ENCODE data around the gene ACOX1. TPM values are rescaled to one million over a fixed set of nuclear protein-coding genes. Genes with fewer than 3 reads are reported as not detected.

ACOX1 gene
- total RNA-seq, 3 donors from 2014 or later, result 29.6 to 36.5 (median 32.7) TPM

DNA sequence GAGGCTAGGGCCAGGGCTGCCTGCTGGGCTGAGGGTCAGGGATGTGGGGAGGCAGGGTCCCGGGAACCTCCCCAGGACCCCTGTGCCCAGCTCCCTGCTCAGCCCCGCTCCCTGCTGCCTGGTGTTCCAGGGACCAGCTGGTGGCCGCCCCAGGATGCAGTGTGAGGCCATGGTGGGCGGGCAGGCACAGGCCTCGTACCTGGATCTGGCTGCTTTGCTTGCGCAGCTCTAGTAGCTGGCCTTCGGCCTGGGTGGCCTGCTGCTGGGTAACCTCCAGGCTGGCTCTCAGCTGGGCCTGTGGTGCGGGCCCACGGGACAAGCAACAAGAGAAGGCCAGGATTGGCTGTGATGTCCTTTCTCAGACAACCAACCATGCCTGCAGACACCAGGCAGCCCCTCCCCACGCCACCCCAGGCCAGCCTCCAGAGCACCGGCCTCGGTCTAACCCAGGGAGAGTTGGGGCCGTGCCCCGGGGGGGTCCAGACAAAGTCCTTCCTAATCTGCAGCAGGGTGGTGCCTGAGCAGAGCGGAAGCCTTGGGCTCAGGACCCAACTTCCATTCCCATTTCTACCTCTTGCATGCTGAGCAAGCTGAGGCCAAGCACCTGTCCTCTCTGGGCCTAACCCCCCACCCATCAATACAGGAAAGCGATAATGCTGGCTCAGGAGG, 86.3 kb downstream of the ACOX1 start:
- DNase-seq (no peak), ATAC-seq (no peak)
- Mint-ChIP-seq H3K4me1 (ENCODE audit: low read depth) (peaks cover 26% of the 10 kb centered on the region), H3K9me3 (no peaks in the 10 kb centered on the region), H3K27me3 (ENCODE audit: low read depth) (no peaks in the 10 kb centered on the region), H3K4me3 (no peak overlapping the region), H3K36me3 (ENCODE audit: insufficient read depth) (peaks cover 9% of the 10 kb centered on the region)

DNA sequence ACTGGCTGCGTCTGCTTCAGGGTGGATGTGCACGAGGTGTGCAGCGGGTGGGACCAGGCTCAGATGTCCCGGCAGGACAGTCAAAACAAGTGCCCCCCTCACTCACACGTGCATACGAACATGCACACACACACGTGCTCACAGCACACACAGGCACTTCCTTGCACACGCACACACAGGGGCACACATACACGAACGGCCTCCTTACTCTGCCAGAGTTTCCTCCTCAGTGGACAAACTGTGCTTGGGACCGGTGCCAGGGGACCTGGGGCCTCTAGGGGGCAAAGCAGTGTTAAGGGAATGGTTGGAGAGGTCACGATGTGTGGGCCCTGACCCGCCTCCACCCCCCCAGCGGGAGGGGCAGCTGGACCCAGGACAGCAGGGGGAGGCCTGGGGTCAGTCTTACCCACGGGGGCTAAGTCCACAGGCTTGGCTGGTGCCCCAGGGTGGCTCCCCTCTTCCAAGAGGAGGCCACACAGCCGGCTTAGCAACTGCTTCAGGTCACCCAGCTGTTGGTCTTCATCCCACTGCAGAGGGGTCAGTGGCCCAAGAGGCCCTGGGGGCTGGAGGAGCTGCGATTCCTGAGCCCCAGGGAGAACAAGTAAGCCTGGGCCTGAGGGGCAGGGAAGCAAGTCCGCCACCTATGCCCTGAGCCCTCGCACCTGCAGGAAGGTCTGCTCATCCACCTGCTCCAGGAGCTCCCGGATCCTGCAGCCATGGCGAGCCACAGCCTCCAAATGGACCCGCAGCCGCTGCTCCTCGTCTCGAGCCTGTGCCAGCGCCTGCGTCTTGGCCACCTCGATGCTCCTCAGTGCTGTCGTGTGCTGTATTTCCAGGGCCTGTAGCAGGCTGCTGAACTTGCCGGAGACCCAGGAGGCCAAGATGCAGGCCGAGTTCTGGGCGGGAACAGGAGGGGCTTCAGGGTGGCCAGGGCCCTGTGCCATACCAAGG, 87.1 kb downstream of the ACOX1 start:
- Mint-ChIP-seq H3K27me3 (ENCODE audit: low read depth) (no peaks in the 10 kb centered on the region), H3K4me3 (no peak overlapping the region), H3K9me3 (no peaks in the 10 kb centered on the region), H3K36me3 (ENCODE audit: insufficient read depth) (peaks cover 5% of the 10 kb centered on the region), H3K4me1 (ENCODE audit: low read depth) (peaks cover 21% of the 10 kb centered on the region)
- DNase-seq, result no peak
- ATAC-seq, result no peak

Other genes starting within 250 kb of the ACOX1 start
- gene GALK1, start 214.0 kb downstream of the ACOX1 start, total RNA-seq, result 10 to 100 TPM; 16.9 to 23.5 (median 21.3) TPM
- 10 to 100 TPM; 21.0 to 24.5 (median 22.6) TPM for gene UNK, start 194.4 kb downstream of the ACOX1 start, total RNA-seq
- gene UNC13D, start 134.8 kb downstream of the ACOX1 start, total RNA-seq, result 100 to 1,000 TPM; 122 to 146 (median 124) TPM
- gene WBP2, start 123.8 kb downstream of the ACOX1 start, total RNA-seq, result 10 to 100 TPM; 31.0 to 47.8 (median 44.5) TPM
- gene TRIM47, start 100.6 kb downstream of the ACOX1 start, total RNA-seq, result 10 to 100 TPM; 12.8 to 18.1 (median 14.5) TPM
- gene TRIM65, start 82.2 kb downstream of the ACOX1 start, total RNA-seq, result 10 to 100 TPM; 35.3 to 46.9 (median 43.7) TPM
- 100 to 1,000 TPM; 203 to 227 (median 218) TPM for gene MRPL38, start 74.3 kb downstream of the ACOX1 start, total RNA-seq
- 10 to 100 TPM; 12.1 to 16.0 (median 12.5) TPM for gene FBF1, start 38.1 kb downstream of the ACOX1 start, total RNA-seq
- 10 to 100 TPM in 2 of 3 donors, 1 to 10 TPM in 1; 9.5 to 11.9 (median 10.8) TPM for gene TEN1, start 74 bp upstream of the ACOX1 start, total RNA-seq
- gene CDK3, start 21.7 kb upstream of the ACOX1 start, total RNA-seq, result 1 to 10 TPM; 3.3 to 5.5 (median 3.8) TPM
- under 1 TPM; 0.11 to 0.18 (median 0.11) TPM for gene EVPL, start 48.1 kb upstream of the ACOX1 start, total RNA-seq
- 100 to 1,000 TPM in 2 of 3 donors, 10 to 100 TPM in 1; 88.4 to 114 (median 105) TPM for gene SRP68, start 93.4 kb upstream of the ACOX1 start, total RNA-seq
- 10 to 100 TPM in 2 of 3 donors, 1 to 10 TPM in 1; 6.1 to 12.6 (median 10.2) TPM for gene GALR2, start 95.6 kb upstream of the ACOX1 start, total RNA-seq
- gene ZACN, start 100.0 kb upstream of the ACOX1 start, total RNA-seq, result 1 to 10 TPM; 4.9 to 9.7 (median 8.1) TPM
- 100 to 1,000 TPM in 1 of 3 donors, 10 to 100 TPM in 2; 89.9 to 106 (median 91.0) TPM for gene EXOC7, start 124.6 kb upstream of the ACOX1 start, total RNA-seq
- 1 to 10 TPM in 2 of 3 donors, under 1 TPM in 1; 0.71 to 2.8 (median 1.8) TPM for gene FOXJ1, start 162.1 kb upstream of the ACOX1 start, total RNA-seq

Data from activated T-cell treated with anti-CD3 and anti-CD28 coated beads, Interleukin-2, amount 50 U/mL, for 4 hours (primary cell).